ENCODE results near the gene NRXN2.

NRXN2 gene

GRCh38 chr11:64661146-64661545 lies 61.9 kb downstream of the NRXN2 start:
- TF ChIP-seq GATA3 (IDR thresholded peaks at IDR 0.05; ENCODE audit: low read depth, low read length), result no peak
- TF ChIP-seq GATA2 (IDR thresholded peaks at IDR 0.05; ENCODE audit: low read depth, low read length), result no peak

- no peak for TF ChIP-seq GATA3 (IDR thresholded peaks at IDR 0.05; ENCODE audit: low read depth, low read length)
- TF ChIP-seq GATA2 (IDR thresholded peaks at IDR 0.05; ENCODE audit: low read depth, low read length), result no peak
These were observed 62.3 kb downstream of the NRXN2 start for GRCh38 chr11:64660706-64661105.

GRCh38 chr11:64660205-64660604 lies 62.8 kb downstream of the NRXN2 start:
- no peak for TF ChIP-seq GATA3 (IDR thresholded peaks at IDR 0.05; ENCODE audit: low read depth, low read length)
- TF ChIP-seq GATA2 (IDR thresholded peaks at IDR 0.05; ENCODE audit: low read depth, low read length), result no peak

GRCh38 chr11:64659417-64660144 lies 63.4 kb downstream of the NRXN2 start:
- no peak for TF ChIP-seq GATA2 (IDR thresholded peaks at IDR 0.05; ENCODE audit: low read depth, low read length)
- TF ChIP-seq GATA3 (IDR thresholded peaks at IDR 0.05; ENCODE audit: low read depth, low read length), result no peak

GRCh38 chr11:64658265-64658664 lies 64.7 kb downstream of the NRXN2 start:
- TF ChIP-seq GATA3 (IDR thresholded peaks at IDR 0.05; ENCODE audit: low read depth, low read length) (no peak), GATA2 (IDR thresholded peaks at IDR 0.05; ENCODE audit: low read depth, low read length) (no peak)

GRCh38 chr11:64656862-64657261 lies 66.1 kb downstream of the NRXN2 start:
- no peak for TF ChIP-seq GATA2 (IDR thresholded peaks at IDR 0.05; ENCODE audit: low read depth, low read length)
- no peak for TF ChIP-seq GATA3 (IDR thresholded peaks at IDR 0.05; ENCODE audit: low read depth, low read length)

- TF ChIP-seq GATA3 (IDR thresholded peaks at IDR 0.05; ENCODE audit: low read depth, low read length), result no peak
- no peak for TF ChIP-seq GATA2 (IDR thresholded peaks at IDR 0.05; ENCODE audit: low read depth, low read length)
These were observed 66.9 kb downstream of the NRXN2 start for GRCh38 chr11:64655941-64656601.

GRCh38 chr11:64654958-64655541 lies 67.9 kb downstream of the NRXN2 start:
- TF ChIP-seq GATA2 (IDR thresholded peaks at IDR 0.05; ENCODE audit: low read depth, low read length), result no peak
- TF ChIP-seq GATA3 (IDR thresholded peaks at IDR 0.05; ENCODE audit: low read depth, low read length), result no peak

- TF ChIP-seq GATA2 (IDR thresholded peaks at IDR 0.05; ENCODE audit: low read depth, low read length) (no peak), GATA3 (IDR thresholded peaks at IDR 0.05; ENCODE audit: low read depth, low read length) (no peak)
These were observed 68.6 kb downstream of the NRXN2 start for GRCh38 chr11:64654439-64654838.

- TF ChIP-seq GATA2 (IDR thresholded peaks at IDR 0.05; ENCODE audit: low read depth, low read length) (no peak), GATA3 (IDR thresholded peaks at IDR 0.05; ENCODE audit: low read depth, low read length) (no peak)
These were observed 69.5 kb downstream of the NRXN2 start for GRCh38 chr11:64653388-64653973.

GRCh38 chr11:64652586-64653387 lies 70.2 kb downstream of the NRXN2 start:
- TF ChIP-seq GATA2 (IDR thresholded peaks at IDR 0.05; ENCODE audit: low read depth, low read length) (no peak), GATA3 (IDR thresholded peaks at IDR 0.05; ENCODE audit: low read depth, low read length) (no peak)

GRCh38 chr11:64650923-64651523 lies 72.0 kb downstream of the NRXN2 start:
- TF ChIP-seq GATA2 (IDR thresholded peaks at IDR 0.05; ENCODE audit: low read depth, low read length) (no peak), GATA3 (IDR thresholded peaks at IDR 0.05; ENCODE audit: low read depth, low read length) (no peak)

GRCh38 chr11:64649291-64649697 lies 73.7 kb downstream of the NRXN2 start:
- TF ChIP-seq GATA2 (IDR thresholded peaks at IDR 0.05; ENCODE audit: low read depth, low read length), result no peak
- no peak for TF ChIP-seq GATA3 (IDR thresholded peaks at IDR 0.05; ENCODE audit: low read depth, low read length)
